Activated naive CD4-positive, alpha-beta T cell treated with anti-CD3 and anti-CD28 coated beads, Interleukin-2, amount 10 ng/mL, durations not matched to agents 7 days and 5 days (primary cell): Measurements from ENCODE around the gene ARHGAP12.

Experiments
- CTCF ChIA-PET: fragments of 350-600 bp; sonication (Branson Sonifier 250); formaldehyde crosslinking; loops from one replicate; lab custom pipeline; 2021; ENCODE audit warnings: antibody characterized with exemption; lab: Charles Lee
- DNase-seq: peaks from one replicate; pipeline ENCODE4 v3.0.0-alpha.2; 2020
- H3K27ac Mint-ChIP-seq: one replicate; pipeline ENCODE4 v1.8.0; 2021; ENCODE audit warnings: mild to moderate bottlenecking, moderate library complexity, mixed read lengths
- H3K27me3 Mint-ChIP-seq: one replicate; pipeline ENCODE4 v1.8.0; 2021; ENCODE audit warnings: mild to moderate bottlenecking, mixed read lengths
- H3K36me3 Mint-ChIP-seq: one replicate; pipeline ENCODE4 v1.8.0; 2021; ENCODE audit warnings: mixed read lengths
- H3K4me1 Mint-ChIP-seq: one replicate; pipeline ENCODE4 v1.8.0; 2021; ENCODE audit warnings: mixed read lengths
- H3K4me3 Mint-ChIP-seq: one replicate; pipeline ENCODE4 v1.8.0; 2021; ENCODE audit warnings: mild to moderate bottlenecking, moderate library complexity, mixed read lengths
- H3K9me3 Mint-ChIP-seq: one replicate; pipeline ENCODE4 v1.8.0; 2021; ENCODE audit warnings: mixed read lengths

Gene ARHGAP12

GRCh38 chr10:31956200-31956946 is 27.7 kb upstream of the ARHGAP12 start:
- Mint-ChIP-seq H3K4me3 (no peak overlapping the region), H3K9me3 (peaks cover 14% of the 10 kb centered on the region), H3K27ac (no peak overlapping the region), H3K27me3 (peaks cover 8% of the 10 kb centered on the region), H3K4me1 (peaks cover 5% of the 10 kb centered on the region), H3K36me3 (peaks cover 4% of the 10 kb centered on the region)
- DNase-seq: no peak
- CTCF ChIA-PET: no interaction called here

GRCh38 chr10:31954410-31955191 is 26.0 kb upstream of the ARHGAP12 start:
- Mint-ChIP-seq H3K27ac (no peak overlapping the region), H3K4me3 (no peak overlapping the region), H3K27me3 (peaks cover 5% of the 10 kb centered on the region), H3K9me3 (peaks cover 14% of the 10 kb centered on the region), H3K36me3 (peaks cover 4% of the 10 kb centered on the region), H3K4me1 (no peaks in the 10 kb centered on the region)
- CTCF ChIA-PET: no interaction called here
- DNase-seq: no peak

GRCh38 chr10:31953480-31953879 is 24.8 kb upstream of the ARHGAP12 start:
- Mint-ChIP-seq H3K27ac (no peak overlapping the region), H3K4me3 (no peak overlapping the region), H3K27me3 (peaks cover 5% of the 10 kb centered on the region), H3K4me1 (no peaks in the 10 kb centered on the region), H3K9me3 (peaks cover 14% of the 10 kb centered on the region), H3K36me3 (peaks cover 4% of the 10 kb centered on the region)
- CTCF ChIA-PET: no interaction called here
- no peak for DNase-seq

GRCh38 chr10:31953080-31953479 is 24.4 kb upstream of the ARHGAP12 start:
- Mint-ChIP-seq H3K27me3 (peaks cover 5% of the 10 kb centered on the region), H3K4me1 (no peaks in the 10 kb centered on the region), H3K27ac (no peak overlapping the region), H3K4me3 (no peak overlapping the region), H3K9me3 (peaks cover 14% of the 10 kb centered on the region), H3K36me3 (peaks cover 4% of the 10 kb centered on the region)
- DNase-seq: no peak
- CTCF ChIA-PET: no interaction called here

GRCh38 chr10:31952066-31952465 is 23.4 kb upstream of the ARHGAP12 start:
- peaks cover 5% of the 10 kb centered on the region for H3K27me3 Mint-ChIP-seq
- H3K36me3 Mint-ChIP-seq: peaks cover 4% of the 10 kb centered on the region
- CTCF ChIA-PET: no interaction called here
- no peaks in the 10 kb centered on the region for H3K4me1 Mint-ChIP-seq
- peaks cover 14% of the 10 kb centered on the region for H3K9me3 Mint-ChIP-seq
- no peak for DNase-seq
- no peak overlapping the region for H3K27ac Mint-ChIP-seq
- H3K4me3 Mint-ChIP-seq: no peak overlapping the region

- H3K9me3 Mint-ChIP-seq: peaks cover 6% of the 10 kb centered on the region
- DNase-seq: no peak
- H3K4me3 Mint-ChIP-seq: no peak overlapping the region
- H3K36me3 Mint-ChIP-seq: peaks cover 1% of the 10 kb centered on the region
- H3K27me3 Mint-ChIP-seq: no peaks in the 10 kb centered on the region
- no peaks in the 10 kb centered on the region for H3K4me1 Mint-ChIP-seq
- H3K27ac Mint-ChIP-seq: no peak overlapping the region
- CTCF ChIA-PET: interaction anchor here (0.7 to 2.3 kb wide), 2 partner anchors 87 kb away, joined by 3 to 7 read pairs; no protein-coding TSS in a partner anchor
Measured at GRCh38 chr10:31949266-31949665, 20.6 kb upstream of the ARHGAP12 start.

- CTCF ChIA-PET: interaction anchor here (2.3 kb wide), 1 partner anchor 85 kb away, joined by 7 read pairs; no protein-coding TSS in a partner anchor
- H3K27ac Mint-ChIP-seq: no peak overlapping the region
- no peaks in the 10 kb centered on the region for H3K4me1 Mint-ChIP-seq
- no peaks in the 10 kb centered on the region for H3K27me3 Mint-ChIP-seq
- H3K36me3 Mint-ChIP-seq: no peaks in the 10 kb centered on the region
- H3K9me3 Mint-ChIP-seq: no peaks in the 10 kb centered on the region
- DNase-seq: no peak
- no peak overlapping the region for H3K4me3 Mint-ChIP-seq
Measured at GRCh38 chr10:31948021-31948420, 19.4 kb upstream of the ARHGAP12 start.

GRCh38 chr10:31947144-31947926 is 18.7 kb upstream of the ARHGAP12 start:
- H3K27me3 Mint-ChIP-seq: no peaks in the 10 kb centered on the region
- no peaks in the 10 kb centered on the region for H3K36me3 Mint-ChIP-seq
- H3K27ac Mint-ChIP-seq: no peak overlapping the region
- H3K4me1 Mint-ChIP-seq: no peaks in the 10 kb centered on the region
- no peaks in the 10 kb centered on the region for H3K9me3 Mint-ChIP-seq
- no peak overlapping the region for H3K4me3 Mint-ChIP-seq
- DNase-seq: no peak
- CTCF ChIA-PET: interaction anchor here (2.3 kb wide), 1 partner anchor 85 kb away, joined by 7 read pairs; no protein-coding TSS in a partner anchor

GRCh38 chr10:31945392-31945791 is 16.8 kb upstream of the ARHGAP12 start:
- Mint-ChIP-seq H3K36me3 (no peaks in the 10 kb centered on the region), H3K27ac (no peak overlapping the region), H3K9me3 (no peaks in the 10 kb centered on the region), H3K4me3 (no peak overlapping the region), H3K4me1 (peaks cover 2% of the 10 kb centered on the region), H3K27me3 (peaks cover 6% of the 10 kb centered on the region)
- DNase-seq: no peak
- CTCF ChIA-PET: no interaction called here

GRCh38 chr10:31944071-31944433 is 15.4 kb upstream of the ARHGAP12 start:
- Mint-ChIP-seq H3K36me3 (no peaks in the 10 kb centered on the region), H3K27me3 (peaks cover 6% of the 10 kb centered on the region), H3K27ac (no peak overlapping the region), H3K4me3 (no peak overlapping the region), H3K9me3 (no peaks in the 10 kb centered on the region), H3K4me1 (peaks cover 7% of the 10 kb centered on the region)
- CTCF ChIA-PET: no interaction called here
- no peak for DNase-seq

GRCh38 chr10:31942892-31943291 is 14.3 kb upstream of the ARHGAP12 start:
- no peaks in the 10 kb centered on the region for H3K9me3 Mint-ChIP-seq
- H3K27ac Mint-ChIP-seq: no peak overlapping the region
- peaks cover 6% of the 10 kb centered on the region for H3K27me3 Mint-ChIP-seq
- CTCF ChIA-PET: no interaction called here
- H3K36me3 Mint-ChIP-seq: no peaks in the 10 kb centered on the region
- peaks cover 7% of the 10 kb centered on the region for H3K4me1 Mint-ChIP-seq
- no peak for DNase-seq
- H3K4me3 Mint-ChIP-seq: no peak overlapping the region

GRCh38 chr10:31942435-31942834 is 13.8 kb upstream of the ARHGAP12 start:
- H3K4me3 Mint-ChIP-seq: no peak overlapping the region
- CTCF ChIA-PET: no interaction called here
- peaks cover 7% of the 10 kb centered on the region for H3K4me1 Mint-ChIP-seq
- H3K27me3 Mint-ChIP-seq: peaks cover 6% of the 10 kb centered on the region
- H3K36me3 Mint-ChIP-seq: no peaks in the 10 kb centered on the region
- no peaks in the 10 kb centered on the region for H3K9me3 Mint-ChIP-seq
- H3K27ac Mint-ChIP-seq: no peak overlapping the region
- DNase-seq: no peak

GRCh38 chr10:31940839-31941653 is 12.4 kb upstream of the ARHGAP12 start:
- DNase-seq: no peak
- Mint-ChIP-seq H3K9me3 (no peaks in the 10 kb centered on the region), H3K27ac (no peak overlapping the region), H3K4me1 (peaks cover 7% of the 10 kb centered on the region), H3K27me3 (peaks cover 6% of the 10 kb centered on the region), H3K4me3 (no peak overlapping the region), H3K36me3 (no peaks in the 10 kb centered on the region)
- CTCF ChIA-PET: interaction anchor here (1.5 kb wide), 1 partner anchor 249 kb away, joined by 4 read pairs; no protein-coding TSS in a partner anchor
